Measurements from ENCODE around the gene CDK5RAP1. TPM values are rescaled to one million over a fixed set of nuclear protein-coding genes. Genes with fewer than 3 reads are reported as not detected.

CDK5RAP1 gene
- 25.2 and 26.6 TPM in 2 replicates for total RNA-seq

GRCh38 chr20:33401184-33401920, at the start of gene CDK5RAP1:
CDK5RAP1 (minus strand) TSS chr20:33401519; CDS start chr20:33397064, 4,455 bp downstream.

GRCh38 chr20:33443512-33444239, 42.4 kb upstream of the CDK5RAP1 start, which contains the start of gene SNTA1:
SNTA1 (minus strand) TSS chr20:33443763; CDS start chr20:33443620, 143 bp downstream.

Other genes starting within 250 kb of the CDK5RAP1 start
- not detected in 2 replicates for gene BPIFA2, start 233.4 kb downstream of the CDK5RAP1 start, total RNA-seq
- gene BPIFA3, start 184.2 kb downstream of the CDK5RAP1 start, total RNA-seq = not detected in 2 replicates
- 0.35 and 0.42 TPM in 2 replicates for gene BPIFA1, start 165.5 kb downstream of the CDK5RAP1 start, total RNA-seq
- gene BPIFB1, start 118.3 kb downstream of the CDK5RAP1 start, total RNA-seq = not detected in 2 replicates
- gene SNTA1, start 42.2 kb upstream of the CDK5RAP1 start, total RNA-seq = 5.2 and 5.6 TPM in 2 replicates
- 3.9 and 5.1 TPM in 2 replicates for gene CBFA2T2, start 88.6 kb upstream of the CDK5RAP1 start, total RNA-seq

Data from airway epithelial cell (primary cell).